K562 (cell line): ENCODE data around the gene TSPOAP1. TPM values are rescaled to one million over a fixed set of nuclear protein-coding genes. Genes with fewer than 3 reads are reported as not detected.

Experiments used
- CEBPZ ChIP-seq: fragments of 150-350 bp; IDR thresholded peaks from 2 replicates; pipeline ENCODE4 v1.6.1; 2014; ENCODE audit warnings: low read depth, mild to moderate bottlenecking, low read length, borderline replicate concordance
- CHCHD3 ChIP-seq: fragments of 250-450 bp; sonication (Bioruptor Pico); IDR thresholded peaks from 2 replicates; pipeline ENCODE4 v2.1.2; 2022; ENCODE audit warnings: mild to moderate bottlenecking
- E2F4 ChIP-seq: sonication (generic); formaldehyde crosslinking; IDR thresholded peaks from 2 replicates; pipeline ENCODE4 v1.8.0; 2022; ENCODE audit warnings: mild to moderate bottlenecking, low read depth, missing genetic modification reagents
- GTF2F1 ChIP-seq: IDR thresholded peaks from 2 replicates; pipeline ENCODE4 v1.6.1; 2011; ENCODE audit warnings: low read depth, low read length, improper control_type of control experiment
- HNRNPK ChIP-seq: fragments of 200-400 bp; formaldehyde crosslinking; IDR thresholded peaks from one replicate; pipeline ENCODE4 v1.6.1; 2018; ENCODE audit warnings: mild to moderate bottlenecking, low read depth, low read length; ENCODE audit not compliant: poor library complexity, severe bottlenecking
- IFI16 ChIP-seq: fragments of 250-450 bp; sonication (Bioruptor Pico); IDR thresholded peaks from 2 replicates; pipeline ENCODE4 v2.1.2; 2022; ENCODE audit warnings: mild to moderate bottlenecking, inconsistent platforms
- KDM4B ChIP-seq, 2 experiments: fragments of 450-650 bp in 1 of 2; sonication (generic) in 1 of 2; IDR thresholded peaks; 2 replicates each; pipeline ENCODE4 v1.6.1; 2016 to 2017; ENCODE audit warnings: borderline replicate concordance in 2 of 2, antibody characterized with exemption in 1 of 2, low read depth in 1 of 2, mild to moderate bottlenecking in 1 of 2
- KLF16 ChIP-seq: IDR thresholded peaks from 2 replicates; pipeline ENCODE4 v1.6.1; 2016; ENCODE audit warnings: antibody characterized with exemption
- MBD2 ChIP-seq: sonication (generic); IDR thresholded peaks from 2 replicates; pipeline ENCODE4 v1.6.1; 2016; ENCODE audit warnings: low read depth, borderline replicate concordance
- MECOM ChIP-seq: fragments of 250-450 bp; sonication (Bioruptor Pico); IDR thresholded peaks from 2 replicates; pipeline ENCODE4 v1.8.0; 2022; ENCODE audit warnings: inconsistent platforms
- PHB ChIP-seq: fragments of 250-450 bp; sonication (Bioruptor Pico); IDR thresholded peaks from 2 replicates; pipeline ENCODE4 v1.5.0; 2021
- RBM34 ChIP-seq: fragments of 200-400 bp; formaldehyde crosslinking; IDR thresholded peaks from 2 replicates; pipeline ENCODE4 v1.6.1; 2018; ENCODE audit warnings: low read length, borderline replicate concordance; ENCODE audit not compliant: insufficient read depth
- SIN3B ChIP-seq: fragments of 450-650 bp; IDR thresholded peaks from 2 replicates; pipeline ENCODE4 v1.6.1; 2017; ENCODE audit warnings: low read depth, mild to moderate bottlenecking, moderate library complexity
- ZBTB5 ChIP-seq: fragments of 450-650 bp; IDR thresholded peaks from 2 replicates; pipeline ENCODE4 v1.6.1; 2017; ENCODE audit warnings: antibody characterized with exemption
- ZMIZ1 ChIP-seq, 2 experiments: fragments of 150-350 bp in 1 of 2; IDR thresholded peaks; 2 replicates each; pipeline ENCODE4 v1.6.1; 2012 to 2016; ENCODE audit warnings: low read depth in 2 of 2, low read length in 2 of 2, mild to moderate bottlenecking in 1 of 2, moderate library complexity in 1 of 2
- ZNF583 ChIP-seq: fragments of 250-450 bp; sonication (Bioruptor Pico); IDR thresholded peaks from 2 replicates; pipeline ENCODE4 v1.4.0; 2020
- polyA plus RNA-seq, 8 experiments: library from polyadenylated mRNA; depleted of rRNA in 4 of 8; stranded (reverse) in 5 of 8; unstranded in 3 of 8; fragments of >200 nt; fragmentation: Nextera tagmentation in 2 of 8; fragmentation: Illumina TruSeq in 1 of 8; extraction: Ambion mirVana in 2 of 8; extraction: Trizol in 1 of 8; gene quantifications; 2 replicates each; pipeline versions ENCODE4 v1.2.1 to v1.2.3, GENCODE V29; 2011 to 2014; ENCODE audit warnings: inconsistent platforms in 1 of 8, missing spikeins in 1 of 8
- total RNA-seq, 7 experiments: library from RNA; depleted of rRNA in 6 of 7; stranded (reverse); fragments of >200 nt in 6 of 7; fragmentation: Illumina TruSeq in 2 of 7; extraction: Trizol in 2 of 7; gene quantifications; 2 replicates each; pipeline versions ENCODE4 v1.2.1 to v1.2.3, GENCODE V29; 2011 to 2021; ENCODE audit warnings: low replicate concordance in 1 of 7

Gene TSPOAP1
- total and polyA plus RNA-seq, 9 of the 15 experiments (the other 6 are each of a cell fraction or from before 2014, with no cell fraction given), result 0.87 to 3.9 (median 1.8) TPM; not detected in 2

- no peak for TF ChIP-seq E2F4 (CRISPR knock-in tag)
- TF ChIP-seq ZMIZ1 (IDR thresholded peaks at IDR 0.05; ENCODE audit: low read depth in 2 of 2, low read length in 2 of 2), result 0 out of 4 replicates have a peak, but pooled peaks of 1 of the 2 experiments have one; percentile 47
- TF ChIP-seq GTF2F1, result no peak
- TF ChIP-seq MBD2, result peak; percentile 65; the same call in 1 of the 2 replicates
- TF ChIP-seq PHB (CRISPR knock-in tag), result no peak
- TF ChIP-seq MECOM (CRISPR knock-in tag), result no peak
- TF ChIP-seq HNRNPK, result no peak
- no peak for TF ChIP-seq SIN3B
- 0 out of 4 replicates have a peak, but pooled peaks of 1 of the 2 experiments have one; percentile 2 for TF ChIP-seq KDM4B (IDR thresholded peaks at IDR 0.05; ENCODE audit: borderline replicate concordance in 2 of 2, low read depth in 1 of 2)
- 0 out of 2 replicates have a peak, but pooled peaks have one; percentile 12 for TF ChIP-seq ZNF583 (CRISPR knock-in tag)
- TF ChIP-seq ZBTB5, result no peak
- TF ChIP-seq KLF16, result peak; percentile 82
- TF ChIP-seq CHCHD3, result no peak
- peak; percentile 24; the same call in 1 of the 2 replicates for TF ChIP-seq IFI16 (CRISPR knock-in tag)
- no peak for TF ChIP-seq RBM34
- no peak for TF ChIP-seq CEBPZ
Observed at GRCh38 chr17:58364270-58364942, 35.8 kb upstream of the TSPOAP1 start (continued).
